Fibroblast of mammary gland (primary cell): Measurements from ENCODE around the gene GPC4.

Source experiments
- DNase-seq: peaks from one replicate; pipeline ENCODE4 v3.0.0-alpha.2; 2010; ENCODE audit warnings: low read depth
- H3K4me3 ChIP-seq: 2 replicates; pipeline ENCODE4 v1.5.1; 2011; ENCODE audit warnings: low read depth, mild to moderate bottlenecking, low read length, moderate library complexity; ENCODE audit not compliant: control insufficient read depth
- CTCF ChIP-seq: conservative IDR thresholded peaks from 2 replicates; pipeline ENCODE4 v1.5.1; 2011; ENCODE audit warnings: low read depth, low read length, inconsistent platforms; ENCODE audit not compliant: control insufficient read depth, insufficient read depth

Gene GPC4

DNA sequence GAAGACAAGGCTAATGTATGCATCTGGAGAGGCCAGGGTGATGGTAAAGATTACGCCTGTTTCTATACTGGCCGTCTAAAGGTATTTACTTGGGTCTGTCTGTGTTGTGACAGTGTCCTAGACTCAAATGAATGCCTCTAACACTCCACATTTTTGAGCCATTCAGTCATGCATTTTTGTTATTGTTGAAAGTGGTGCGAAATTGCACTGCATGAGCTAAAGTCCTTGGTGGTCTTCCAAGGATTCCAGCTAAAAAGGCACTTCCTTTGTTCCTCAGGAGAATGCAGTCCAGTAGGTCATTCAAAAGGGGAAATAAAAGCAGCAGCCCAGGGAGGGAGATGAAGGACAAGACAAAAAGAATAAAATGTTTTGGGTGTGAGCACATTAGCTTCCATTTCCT, 3.0 kb downstream of the GPC4 start:
- no peak for TF ChIP-seq CTCF
- peak; percentile 38 for DNase-seq
- H3K4me3 ChIP-seq: no peak overlapping the region

DNA sequence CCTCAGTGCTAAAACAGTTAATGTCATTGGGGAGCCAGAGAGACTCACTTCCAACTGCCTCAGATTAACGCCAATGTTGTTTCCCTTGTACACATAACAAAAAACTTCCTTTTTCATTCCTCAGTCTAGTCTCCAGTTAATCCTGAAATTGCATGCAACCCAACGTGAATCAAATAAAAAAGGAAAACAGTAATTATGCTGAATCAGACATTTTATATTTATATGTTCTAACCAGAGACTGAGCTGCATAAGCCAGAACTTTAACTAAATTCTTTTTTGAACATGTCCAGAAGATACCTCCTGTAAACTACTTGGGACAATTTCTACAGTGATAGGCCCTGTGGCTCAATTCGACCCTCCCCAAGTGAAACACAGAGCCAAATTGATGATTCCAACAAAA, 4.7 kb downstream of the GPC4 start:
- TF ChIP-seq CTCF: no peak
- no peak overlapping the region for H3K4me3 ChIP-seq
- no peak for DNase-seq

DNA sequence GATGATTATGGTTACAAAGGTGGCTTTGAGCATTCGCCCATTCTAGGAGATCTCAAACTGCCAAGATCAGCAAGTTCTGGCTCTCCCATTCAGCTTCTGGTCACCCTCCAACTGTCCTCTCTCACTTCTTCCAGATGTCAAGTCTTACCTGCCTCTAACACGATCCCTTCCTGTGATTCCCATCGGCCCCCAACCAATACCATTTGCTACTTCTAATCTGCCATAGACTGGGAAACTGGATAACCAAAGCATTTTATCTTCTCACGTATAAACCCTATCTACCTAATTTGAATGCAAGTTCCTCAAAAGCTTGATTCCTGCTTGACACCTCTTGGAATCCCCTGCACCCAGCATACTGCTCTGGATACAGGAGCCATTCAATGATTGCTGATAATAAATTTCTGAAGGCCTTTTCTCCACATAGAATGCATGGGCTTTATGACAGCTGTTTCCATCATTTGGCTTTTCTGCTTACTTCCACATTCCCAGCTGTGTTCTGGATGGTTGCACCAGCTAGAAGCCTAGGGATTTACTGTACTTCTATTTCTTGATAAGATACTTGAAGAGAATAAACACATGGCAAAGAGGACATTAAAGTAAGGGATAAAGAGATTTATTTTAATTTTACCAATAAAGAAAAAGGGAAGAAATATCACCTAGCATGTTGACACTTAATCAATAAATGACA, 9.6 kb downstream of the GPC4 start:
- no peak overlapping the region for H3K4me3 ChIP-seq
- no peak for TF ChIP-seq CTCF
- DNase-seq: no peak

DNA sequence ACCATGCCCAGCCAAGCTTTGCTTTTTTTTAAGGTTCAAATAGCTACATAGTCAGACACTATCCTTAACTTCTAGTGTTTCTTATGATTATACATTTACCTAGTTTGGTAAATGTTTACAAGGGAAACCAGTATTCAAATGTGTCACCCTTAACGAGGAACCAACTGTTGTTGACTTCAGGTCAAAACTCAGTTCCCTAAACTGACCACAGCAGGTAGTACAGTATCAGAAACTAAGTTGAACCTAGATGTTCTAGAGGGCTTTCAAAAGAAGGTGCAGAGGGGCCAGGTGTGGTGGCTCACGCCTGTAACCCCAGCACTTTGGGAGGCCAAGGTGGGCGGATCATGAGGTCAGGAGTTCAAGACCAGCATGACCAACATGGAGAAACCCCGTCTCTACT, 11.3 kb downstream of the GPC4 start:
- TF ChIP-seq CTCF: no peak
- DNase-seq: no peak
- no peak overlapping the region for H3K4me3 ChIP-seq

- no peak overlapping the region for H3K4me3 ChIP-seq
- DNase-seq: no peak
- no peak for TF ChIP-seq CTCF
Observed at GRCh38 chrX:133402830-133403625, 12.3 kb downstream of the GPC4 start.

- DNase-seq: peak; percentile 82
- H3K4me3 ChIP-seq: no peak overlapping the region
- no peak for TF ChIP-seq CTCF
Observed at GRCh38 chrX:133402042-133402453, 13.2 kb downstream of the GPC4 start.
